ENCODE data around the gene ISM1.

DNA sequence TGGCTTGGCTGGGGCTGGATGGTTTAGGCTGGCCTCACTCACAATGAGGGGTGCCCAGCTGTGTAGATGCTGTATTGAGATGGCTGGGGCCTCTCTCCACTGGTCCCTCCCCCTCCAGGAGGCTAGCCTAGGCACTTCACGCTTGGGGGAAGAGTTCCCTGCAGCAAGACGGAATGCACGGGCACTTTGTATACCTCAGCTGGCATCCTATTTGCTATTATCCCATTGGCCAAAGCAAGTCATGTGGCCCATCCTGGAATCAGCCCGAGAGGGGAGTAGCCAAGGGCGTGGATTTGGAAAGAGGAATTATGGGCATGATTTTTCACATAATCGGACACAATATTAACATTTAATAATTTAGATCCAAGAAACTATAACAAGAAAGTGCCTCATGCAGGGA, 64.3 kb downstream of the ISM1 start:
- TF ChIP-seq POLR2AphosphoS5 (IDR thresholded peaks at IDR 0.05; ENCODE audit: low read depth, low read length) (no peak), POLR2A (IDR thresholded peaks at IDR 0.05; ENCODE audit: low read depth, low read length) (no peak)

All from GM12892 (cell line).